K562 (cell line): Measurements from ENCODE around the gene PLCD1. TPM values are rescaled to one million over a fixed set of nuclear protein-coding genes. Genes with fewer than 3 reads are reported as not detected.

Source experiments
- AFF4 ChIP-seq: sonication (generic); formaldehyde crosslinking; IDR thresholded peaks from 2 replicates; pipeline ENCODE4 v1.8.0; 2023; ENCODE audit warnings: mild to moderate bottlenecking, missing genetic modification reagents
- ARID4B ChIP-seq: sonication (generic); formaldehyde crosslinking; IDR thresholded peaks from 2 replicates; pipeline ENCODE4 v1.8.0; 2022; ENCODE audit warnings: mild to moderate bottlenecking, missing genetic modification reagents
- CREB1 ChIP-seq, 2 experiments: sonication (generic) in 1 of 2; formaldehyde crosslinking in 1 of 2; IDR thresholded peaks; 2 replicates each; pipeline versions ENCODE4 v1.6.1 to v1.8.0; 2012 to 2022; ENCODE audit warnings: inconsistent platforms in 1 of 2, mild to moderate bottlenecking in 1 of 2, missing genetic modification reagents in 1 of 2, moderate library complexity in 1 of 2
- HMG20A ChIP-seq: fragments of 450-650 bp; formaldehyde crosslinking; conservative IDR thresholded peaks from 2 replicates; pipeline ENCODE4 v1.4.0; 2020; ENCODE audit warnings: mild to moderate bottlenecking, mixed read lengths
- HNRNPUL1 ChIP-seq: fragments of 200-400 bp; formaldehyde crosslinking; IDR thresholded peaks from 2 replicates; pipeline ENCODE4 v1.6.1; 2017; ENCODE audit warnings: low read length
- IRF9 ChIP-seq: fragments of 450-650 bp; IDR thresholded peaks from 2 replicates; pipeline ENCODE4 v1.6.1; 2016; ENCODE audit warnings: missing biosample characterization, missing genetic modification characterization
- KAT7 ChIP-seq: sonication (generic); formaldehyde crosslinking; IDR thresholded peaks from 2 replicates; pipeline ENCODE4 v1.8.0; 2022; ENCODE audit warnings: missing genetic modification reagents, mild to moderate bottlenecking, borderline replicate concordance
- LEF1 ChIP-seq: fragments of 450-650 bp; IDR thresholded peaks from 2 replicates; pipeline ENCODE4 v1.6.1; 2016; ENCODE audit warnings: mild to moderate bottlenecking
- MCM5 ChIP-seq: fragments of 450-650 bp; IDR thresholded peaks from 2 replicates; pipeline ENCODE4 v1.6.1; 2016; ENCODE audit warnings: low read depth
- NCOR1 ChIP-seq: fragments of 450-650 bp; IDR thresholded peaks from 2 replicates; pipeline ENCODE4 v1.6.1; 2016; ENCODE audit warnings: mild to moderate bottlenecking, moderate library complexity
- PTRF ChIP-seq: fragments of 450-650 bp; IDR thresholded peaks from 2 replicates; pipeline ENCODE4 v1.6.1; 2016; ENCODE audit warnings: mild to moderate bottlenecking, missing genetic modification characterization, missing compliant biosample characterization
- SOX6 ChIP-seq: fragments of 450-650 bp; IDR thresholded peaks from 2 replicates; pipeline ENCODE4 v1.6.1; 2014; ENCODE audit warnings: mild to moderate bottlenecking
- ZBTB1 ChIP-seq: sonication (generic); formaldehyde crosslinking; IDR thresholded peaks from 2 replicates; pipeline ENCODE4 v1.8.1; 2023; ENCODE audit warnings: missing genetic modification reagents, low read depth, mild to moderate bottlenecking, borderline replicate concordance
- ZNF316 ChIP-seq: fragments of 450-650 bp; IDR thresholded peaks from 2 replicates; pipeline ENCODE4 v1.6.1; 2016
- ZNF511 ChIP-seq: sonication (generic); formaldehyde crosslinking; IDR thresholded peaks from 2 replicates; pipeline ENCODE4 v1.8.0; 2022; ENCODE audit warnings: mild to moderate bottlenecking, missing genetic modification reagents
- ZNF696 ChIP-seq: fragments of 250-450 bp; sonication (Bioruptor Pico); conservative IDR thresholded peaks from 2 replicates; pipeline ENCODE4 v1.4.0; 2020; ENCODE audit warnings: mild to moderate bottlenecking, moderate library complexity
- ZNF740 ChIP-seq, 3 experiments: fragments of 200-800 bp in 1 of 3; sonication (Bioruptor generic) in 1 of 3; sonication (generic) in 1 of 3; formaldehyde crosslinking in 1 of 3; IDR thresholded peaks; 2 replicates each; pipeline versions ENCODE4 v1.6.1 to v1.8.0; 2016 to 2022; ENCODE audit warnings: mild to moderate bottlenecking in 2 of 3, missing compliant biosample characterization in 2 of 3, missing genetic modification characterization in 2 of 3, missing genetic modification reagents in 1 of 3
- polyA plus RNA-seq, 8 experiments: library from polyadenylated mRNA; depleted of rRNA in 4 of 8; stranded (reverse) in 5 of 8; unstranded in 3 of 8; fragments of >200 nt; fragmentation: Nextera tagmentation in 2 of 8; fragmentation: Illumina TruSeq in 1 of 8; extraction: Ambion mirVana in 2 of 8; extraction: Trizol in 1 of 8; gene quantifications; 2 replicates each; pipeline versions ENCODE4 v1.2.1 to v1.2.3, GENCODE V29; 2011 to 2014; ENCODE audit warnings: inconsistent platforms in 1 of 8, missing spikeins in 1 of 8
- total RNA-seq, 7 experiments: library from RNA; depleted of rRNA in 6 of 7; stranded (reverse); fragments of >200 nt in 6 of 7; fragmentation: Illumina TruSeq in 2 of 7; extraction: Trizol in 2 of 7; gene quantifications; 2 replicates each; pipeline versions ENCODE4 v1.2.1 to v1.2.3, GENCODE V29; 2011 to 2021; ENCODE audit warnings: low replicate concordance in 1 of 7

Gene PLCD1
- total and polyA plus RNA-seq, 9 of the 15 experiments (the other 6 are each of a cell fraction or from before 2014, with no cell fraction given) = 5.4 to 209 (median 116) TPM

GRCh38 chr3:37987315-37987697 is 42.1 kb downstream of the PLCD1 start (continued):
- TF ChIP-seq SOX6 (no peak), ZNF696 (CRISPR knock-in tag) (no peak), PTRF (tag) (0 out of 2 replicates have a peak, but pooled peaks have one; percentile 2), ZBTB1 (CRISPR knock-in tag) (peak; percentile 57; the same call in 1 of the 2 replicates), LEF1 (no peak), KAT7 (CRISPR knock-in tag) (0 out of 2 replicates have a peak, but pooled peaks have one; percentile 70), NCOR1 (no peak), ZNF316 (no peak), HNRNPUL1 (no peak), CREB1 (IDR thresholded peaks at IDR 0.05) (no peak), CREB1 (CRISPR knock-in tag; IDR thresholded peaks at IDR 0.05) (no peak), ARID4B (CRISPR knock-in tag) (no peak), ZNF511 (peak; percentile 40; the same call in 1 of the 2 replicates), MCM5 (no peak), HMG20A (no peak), IRF9 (tag) (no peak), AFF4 (CRISPR knock-in tag) (0 out of 2 replicates have a peak, but pooled peaks have one; percentile 18), ZNF740 (CRISPR knock-in tag; IDR thresholded peaks at IDR 0.05) (peak; percentile 29; the same call in 1 of the 2 replicates), ZNF740 (tag; IDR thresholded peaks at IDR 0.05) (no peak)
